MM.1S (cell line): ENCODE measurements around the gene HGFAC.

ENCODE experiments used
- DNase-seq: peaks from one replicate; pipeline ENCODE4 v3.0.0-alpha.2; 2015
- H2AFZ ChIP-seq: fragments of 300-600 bp; sonication (generic); 2 replicates; pipeline ENCODE4 v1.6.0; 2016; ENCODE audit warnings: antibody characterized with exemption, low read length
- H3F3A ChIP-seq: fragments of 300-600 bp; sonication (generic); 2 replicates; pipeline ENCODE4 v1.6.1; 2016; ENCODE audit warnings: mild to moderate bottlenecking, antibody characterized with exemption, low read length, moderate library complexity, mixed read lengths; ENCODE audit not compliant: insufficient read depth
- H3K27ac ChIP-seq: fragments of 300-600 bp; sonication (generic); 2 replicates; pipeline ENCODE4 v1.5.1; 2016; ENCODE audit warnings: mild to moderate bottlenecking, low read length
- H3K27me3 ChIP-seq: fragments of 300-600 bp; sonication (generic); replicated peaks from 2 replicates; pipeline ENCODE4 v1.6.0; 2016; ENCODE audit warnings: low read length; ENCODE audit not compliant: insufficient read depth
- H3K36me3 ChIP-seq: fragments of 300-600 bp; sonication (generic); replicated peaks from 2 replicates; pipeline ENCODE4 v1.6.1; 2016; ENCODE audit warnings: mild to moderate bottlenecking, low read length, mixed read lengths; ENCODE audit not compliant: insufficient read depth
- H3K4me1 ChIP-seq: fragments of 300-600 bp; sonication (generic); 2 replicates; pipeline ENCODE4 v1.6.1; 2016; ENCODE audit warnings: low read length, mixed read lengths
- H3K4me2 ChIP-seq: fragments of 300-600 bp; sonication (generic); 2 replicates; pipeline ENCODE4 v1.6.0; 2016; ENCODE audit warnings: low read depth, low read length
- H3K4me3 ChIP-seq: fragments of 300-600 bp; sonication (generic); 2 replicates; pipeline ENCODE4 v1.5.1; 2016; ENCODE audit warnings: low read length, mixed read lengths
- H3K79me2 ChIP-seq: fragments of 300-600 bp; sonication (generic); 2 replicates; pipeline ENCODE4 v1.6.1; 2016; ENCODE audit warnings: mixed run types, low read length, mixed read lengths
- H3K9ac ChIP-seq: fragments of 300-600 bp; sonication (generic); 2 replicates; pipeline ENCODE4 v1.6.1; 2016; ENCODE audit warnings: low read length, mixed read lengths
- H3K9me2 ChIP-seq: fragments of 300-600 bp; sonication (generic); replicated peaks from 2 replicates; pipeline ENCODE4 v1.6.1; 2016; ENCODE audit warnings: mild to moderate bottlenecking, low read length, mixed read lengths; ENCODE audit not compliant: insufficient read depth
- H3K9me3 ChIP-seq: fragments of 300-600 bp; sonication (generic); replicated peaks from 2 replicates; pipeline ENCODE4 v1.6.1; 2016; ENCODE audit warnings: mild to moderate bottlenecking, low read length, mixed read lengths; ENCODE audit not compliant: insufficient read depth
- H4K20me1 ChIP-seq: fragments of 300-600 bp; sonication (generic); 2 replicates; pipeline ENCODE4 v1.6.1; 2016; ENCODE audit warnings: mild to moderate bottlenecking, low read length, moderate library complexity, mixed read lengths; ENCODE audit not compliant: insufficient read depth
- CTCF ChIP-seq: fragments of 300-600 bp; sonication (generic); IDR thresholded peaks from 2 replicates; pipeline ENCODE4 v1.5.1; 2016; ENCODE audit warnings: antibody characterized with exemption, low read length, mixed read lengths
- EZH2 ChIP-seq: fragments of 300-600 bp; sonication (generic); optimal IDR thresholded peaks from 2 replicates; pipeline ENCODE3; 2017; ENCODE audit warnings: low read depth, mild to moderate bottlenecking, antibody characterized with exemption, low read length, mixed read lengths
- EZH2phosphoT487 ChIP-seq: fragments of 300-600 bp; sonication (generic); IDR thresholded peaks from 2 replicates; pipeline ENCODE4 v1.6.1; 2018; ENCODE audit warnings: antibody characterized with exemption, low read length

HGFAC gene

GRCh38 chr4:3476936-3477749 is 35.4 kb downstream of the HGFAC start:
- H3K79me2 ChIP-seq = no peaks in the 10 kb centered on the region
- no peak for DNase-seq
- TF ChIP-seq EZH2 (no peak), CTCF (no peak), EZH2phosphoT487 (no peak)
- H3K27me3 ChIP-seq = peaks cover 93% of the 10 kb centered on the region
- no peaks in the 10 kb centered on the region for H3K4me1 ChIP-seq
- no peak overlapping the region for H3K9ac ChIP-seq
- no peak overlapping the region for H2AFZ ChIP-seq
- no peak overlapping the region for H3K4me3 ChIP-seq
- H3F3A ChIP-seq = no peaks in the 10 kb centered on the region
- no peaks in the 10 kb centered on the region for H3K36me3 ChIP-seq
- no peaks in the 10 kb centered on the region for H3K9me2 ChIP-seq
- H3K4me2 ChIP-seq = no peak overlapping the region
- H3K27ac ChIP-seq = no peak overlapping the region
- H3K9me3 ChIP-seq = no peaks in the 10 kb centered on the region
- no peaks in the 10 kb centered on the region for H4K20me1 ChIP-seq

GRCh38 chr4:3477750-3478430 is 36.1 kb downstream of the HGFAC start:
- H2AFZ ChIP-seq = no peak overlapping the region
- no peak overlapping the region for H3K4me2 ChIP-seq
- H3K9me2 ChIP-seq = no peaks in the 10 kb centered on the region
- H4K20me1 ChIP-seq = no peaks in the 10 kb centered on the region
- no peak overlapping the region for H3K9ac ChIP-seq
- no peaks in the 10 kb centered on the region for H3K4me1 ChIP-seq
- H3K27me3 ChIP-seq = peaks cover 92% of the 10 kb centered on the region
- H3F3A ChIP-seq = no peaks in the 10 kb centered on the region
- no peaks in the 10 kb centered on the region for H3K36me3 ChIP-seq
- no peak for DNase-seq
- TF ChIP-seq CTCF (no peak), EZH2 (no peak), EZH2phosphoT487 (no peak)
- H3K9me3 ChIP-seq = no peaks in the 10 kb centered on the region
- no peaks in the 10 kb centered on the region for H3K79me2 ChIP-seq
- no peak overlapping the region for H3K4me3 ChIP-seq
- H3K27ac ChIP-seq = no peak overlapping the region

- Histone ChIP-seq H3K27me3 (peaks cover 90% of the 10 kb centered on the region), H3K9ac (no peak overlapping the region), H3K4me1 (no peaks in the 10 kb centered on the region), H3K36me3 (no peaks in the 10 kb centered on the region), H3K27ac (no peak overlapping the region), H3K9me2 (no peaks in the 10 kb centered on the region), H3K9me3 (no peaks in the 10 kb centered on the region), H3K4me3 (no peak overlapping the region), H2AFZ (no peak overlapping the region), H3F3A (no peaks in the 10 kb centered on the region), H3K4me2 (no peak overlapping the region), H4K20me1 (no peaks in the 10 kb centered on the region), H3K79me2 (no peaks in the 10 kb centered on the region)
- no peak for TF ChIP-seq EZH2phosphoT487
- TF ChIP-seq EZH2 = no peak
- no peak for TF ChIP-seq CTCF
- no peak for DNase-seq
Observed at GRCh38 chr4:3478446-3479357, 36.9 kb downstream of the HGFAC start.
